Measurements from ENCODE around the gene GRAMD2B. TPM values are rescaled to one million over a fixed set of nuclear protein-coding genes. Genes with fewer than 3 reads are reported as not detected.
"Not testable (repeated sequence)": the region's sequence is repeated elsewhere in the genome, so short reads cannot be mapped to it uniquely, and the experiment has no call there.

GRAMD2B gene
- total and polyA plus RNA-seq, 4 donors, result 22.5 to 44.7 (median 32.6) TPM

GRCh38 chr5:126385524-126386502 lies 37.4 kb upstream of the GRAMD2B start:
- peak overlapping the region; percentile 91 to 97 for H3K27ac ChIP-seq (ENCODE audit: low read depth in 1 of 2, low read length in 2 of 2)
- no peaks in the 10 kb centered on the region for H3K27me3 ChIP-seq (ENCODE audit: control insufficient read depth in 1 of 2, insufficient read depth in 2 of 2, low read length in 1 of 2)
- H3K36me3 ChIP-seq (ENCODE audit: control insufficient read depth in 1 of 2, insufficient read depth in 2 of 2, low read length in 1 of 2), result no peaks in the 10 kb centered on the region
- no peaks in the 10 kb centered on the region for H3K9me3 ChIP-seq (ENCODE audit: control insufficient read depth, low read length)
- 50% methylated on average over 6 of the region's 6 CpGs for WGBS, 2 donors
- DNase-seq (no peak), ATAC-seq (ENCODE audit: low FRiP score) (no peak)
- peaks cover 4 to 17% of the 10 kb centered on the region in 2 donors for H3K4me1 ChIP-seq (ENCODE audit: control insufficient read depth in 1 of 2, insufficient read depth in 2 of 2, low read length in 2 of 2)
- H3K4me3 ChIP-seq (ENCODE audit: low read length in 2 of 2), result no peak overlapping the region
- intact Hi-C loops (cut with DNase I), result loop anchor here in 1 of 2 donors (5.0 kb wide), 1 partner anchor 36 kb away; the partner anchor contains the start of gene GRAMD2B

- no peak overlapping the region for H3K4me3 ChIP-seq (ENCODE audit: low read length in 2 of 2)
- H3K27ac ChIP-seq (ENCODE audit: low read depth in 1 of 2, low read length in 2 of 2), result no peak overlapping the region
- ATAC-seq (ENCODE audit: low FRiP score) (no peak), DNase-seq (no peak)
- WGBS, 2 donors, result 89 to 92% methylated on average over 3 of the region's 3 CpGs
- intact Hi-C loops (cut with DNase I), result loop anchor here in 1 of 2 donors (5.0 kb wide), 1 partner anchor 33 kb away; the partner anchor contains the start of gene GRAMD2B
- H3K9me3 ChIP-seq (ENCODE audit: control insufficient read depth, low read length), result no peaks in the 10 kb centered on the region
- no peaks in the 10 kb centered on the region for H3K27me3 ChIP-seq (ENCODE audit: control insufficient read depth in 1 of 2, insufficient read depth in 2 of 2, low read length in 1 of 2)
- H3K36me3 ChIP-seq (ENCODE audit: control insufficient read depth in 1 of 2, insufficient read depth in 2 of 2, low read length in 1 of 2), result no peaks in the 10 kb centered on the region
- H3K4me1 ChIP-seq (ENCODE audit: control insufficient read depth in 1 of 2, insufficient read depth in 2 of 2, low read length in 2 of 2), result peaks cover 4 to 8% of the 10 kb centered on the region in 2 donors
These were observed 34.0 kb upstream of the GRAMD2B start for GRCh38 chr5:126389179-126389578.

GRCh38 chr5:126390051-126390450 lies 33.2 kb upstream of the GRAMD2B start:
- Histone ChIP-seq H3K36me3 (ENCODE audit: control insufficient read depth in 1 of 2, insufficient read depth in 2 of 2, low read length in 1 of 2) (no peaks in the 10 kb centered on the region), H3K4me1 (ENCODE audit: control insufficient read depth in 1 of 2, insufficient read depth in 2 of 2, low read length in 2 of 2) (peaks cover 3% of the 10 kb centered on the region in 2 donors), H3K9me3 (ENCODE audit: control insufficient read depth, low read length) (no peaks in the 10 kb centered on the region), H3K27me3 (ENCODE audit: control insufficient read depth in 1 of 2, insufficient read depth in 2 of 2, low read length in 1 of 2) (no peaks in the 10 kb centered on the region), H3K27ac (ENCODE audit: low read depth in 1 of 2, low read length in 2 of 2) (no peak overlapping the region), H3K4me3 (ENCODE audit: low read length in 2 of 2) (no peak overlapping the region)
- ATAC-seq (ENCODE audit: low FRiP score) (no peak), DNase-seq (no peak)
- intact Hi-C loops (cut with DNase I), result no loop called here

GRCh38 chr5:126391386-126391785 lies 31.8 kb upstream of the GRAMD2B start:
- Histone ChIP-seq H3K36me3 (ENCODE audit: control insufficient read depth in 1 of 2, insufficient read depth in 2 of 2, low read length in 1 of 2) (no peaks in the 10 kb centered on the region), H3K4me1 (ENCODE audit: control insufficient read depth in 1 of 2, insufficient read depth in 2 of 2, low read length in 2 of 2) (peaks cover 0 to 2% of the 10 kb centered on the region in 2 donors), H3K4me3 (ENCODE audit: low read length in 2 of 2) (no peak overlapping the region), H3K9me3 (ENCODE audit: control insufficient read depth, low read length) (no peaks in the 10 kb centered on the region), H3K27me3 (ENCODE audit: control insufficient read depth in 1 of 2, insufficient read depth in 2 of 2, low read length in 1 of 2) (no peaks in the 10 kb centered on the region), H3K27ac (ENCODE audit: low read depth in 1 of 2, low read length in 2 of 2) (no peak overlapping the region)
- intact Hi-C loops (cut with DNase I), result no loop called here
- 96 to 100% methylated on average over 1 of the region's 1 CpG for WGBS, 2 donors
- ATAC-seq (ENCODE audit: low FRiP score) (no peak), DNase-seq (no peak)

- ATAC-seq (ENCODE audit: low FRiP score) (no peak), DNase-seq (no peak)
- H3K36me3 ChIP-seq (ENCODE audit: control insufficient read depth in 1 of 2, insufficient read depth in 2 of 2, low read length in 1 of 2), result no peaks in the 10 kb centered on the region
- 77 to 80% methylated on average over 7 of the region's 7 CpGs for WGBS, 2 donors
- intact Hi-C loops (cut with DNase I), result no loop called here
- no peaks in the 10 kb centered on the region for H3K4me1 ChIP-seq (ENCODE audit: control insufficient read depth in 1 of 2, insufficient read depth in 2 of 2, low read length in 2 of 2)
- H3K27ac ChIP-seq (ENCODE audit: low read depth in 1 of 2, low read length in 2 of 2), result no peak overlapping the region
- no peaks in the 10 kb centered on the region for H3K9me3 ChIP-seq (ENCODE audit: control insufficient read depth, low read length)
- no peak overlapping the region for H3K4me3 ChIP-seq (ENCODE audit: low read length in 2 of 2)
- no peaks in the 10 kb centered on the region for H3K27me3 ChIP-seq (ENCODE audit: control insufficient read depth in 1 of 2, insufficient read depth in 2 of 2, low read length in 1 of 2)
These were observed 28.9 kb upstream of the GRAMD2B start for GRCh38 chr5:126394211-126394788.

GRCh38 chr5:126395198-126395597 lies 28.0 kb upstream of the GRAMD2B start:
- no peak for ATAC-seq (ENCODE audit: low FRiP score)
- WGBS, 2 donors, result 35 to 46% methylated on average over 2 of the region's 2 CpGs
- no peak overlapping the region for H3K27ac ChIP-seq (ENCODE audit: low read depth in 1 of 2, low read length in 2 of 2)
- no peaks in the 10 kb centered on the region for H3K4me1 ChIP-seq (ENCODE audit: control insufficient read depth in 1 of 2, insufficient read depth in 2 of 2, low read length in 2 of 2)
- no peak for DNase-seq
- no peaks in the 10 kb centered on the region for H3K9me3 ChIP-seq (ENCODE audit: control insufficient read depth, low read length)
- H3K4me3 ChIP-seq (ENCODE audit: low read length in 2 of 2), result no peak overlapping the region
- intact Hi-C loops (cut with DNase I), result no loop called here
- no peaks in the 10 kb centered on the region for H3K27me3 ChIP-seq (ENCODE audit: control insufficient read depth in 1 of 2, insufficient read depth in 2 of 2, low read length in 1 of 2)
- no peaks in the 10 kb centered on the region for H3K36me3 ChIP-seq (ENCODE audit: control insufficient read depth in 1 of 2, insufficient read depth in 2 of 2, low read length in 1 of 2)

GRCh38 chr5:126395605-126396004 lies 27.6 kb upstream of the GRAMD2B start:
- Histone ChIP-seq H3K36me3 (ENCODE audit: control insufficient read depth in 1 of 2, insufficient read depth in 2 of 2, low read length in 1 of 2) (no peaks in the 10 kb centered on the region), H3K27me3 (ENCODE audit: control insufficient read depth in 1 of 2, insufficient read depth in 2 of 2, low read length in 1 of 2) (no peaks in the 10 kb centered on the region), H3K27ac (ENCODE audit: low read depth in 1 of 2, low read length in 2 of 2) (no peak overlapping the region), H3K4me1 (ENCODE audit: control insufficient read depth in 1 of 2, insufficient read depth in 2 of 2, low read length in 2 of 2) (no peaks in the 10 kb centered on the region), H3K9me3 (ENCODE audit: control insufficient read depth, low read length) (no peaks in the 10 kb centered on the region), H3K4me3 (ENCODE audit: low read length in 2 of 2) (no peak overlapping the region)
- intact Hi-C loops (cut with DNase I), result no loop called here
- ATAC-seq (ENCODE audit: low FRiP score) (no peak), DNase-seq (no peak)
- WGBS, 2 donors, result 89 to 93% methylated on average over 4 of the region's 4 CpGs

- DNase-seq; H3K4me1 ChIP-seq (ENCODE audit: control insufficient read depth in 1 of 2, insufficient read depth in 2 of 2, low read length in 2 of 2); H3K36me3 ChIP-seq (ENCODE audit: control insufficient read depth in 1 of 2, insufficient read depth in 2 of 2, low read length in 1 of 2); H3K27ac ChIP-seq (ENCODE audit: low read depth in 1 of 2, low read length in 2 of 2); H3K9me3 ChIP-seq (ENCODE audit: control insufficient read depth, low read length); H3K27me3 ChIP-seq (ENCODE audit: control insufficient read depth in 1 of 2, insufficient read depth in 2 of 2, low read length in 1 of 2); intact Hi-C loops (cut with DNase I); H3K4me3 ChIP-seq (ENCODE audit: low read length in 2 of 2); ATAC-seq (ENCODE audit: low FRiP score): not testable (repeated sequence)
- WGBS, 2 donors, result 85 to 92% methylated on average over 1 of the region's 1 CpG
These were observed 26.5 kb upstream of the GRAMD2B start for GRCh38 chr5:126396721-126397120.

GRCh38 chr5:126398791-126399190 lies 24.4 kb upstream of the GRAMD2B start:
- Histone ChIP-seq H3K9me3 (ENCODE audit: control insufficient read depth, low read length) (no peaks in the 10 kb centered on the region), H3K27ac (ENCODE audit: low read depth in 1 of 2, low read length in 2 of 2) (no peak overlapping the region), H3K4me3 (ENCODE audit: low read length in 2 of 2) (no peak overlapping the region), H3K36me3 (ENCODE audit: control insufficient read depth in 1 of 2, insufficient read depth in 2 of 2, low read length in 1 of 2) (no peaks in the 10 kb centered on the region), H3K4me1 (ENCODE audit: control insufficient read depth in 1 of 2, insufficient read depth in 2 of 2, low read length in 2 of 2) (peaks cover 0 to 2% of the 10 kb centered on the region in 2 donors), H3K27me3 (ENCODE audit: control insufficient read depth in 1 of 2, insufficient read depth in 2 of 2, low read length in 1 of 2) (no peaks in the 10 kb centered on the region)
- ATAC-seq (ENCODE audit: low FRiP score) (no peak), DNase-seq (no peak)
- intact Hi-C loops (cut with DNase I), result no loop called here

Data from aorta (tissue), 5 donors.